ENCODE results near the gene GNAQ.

DNA sequence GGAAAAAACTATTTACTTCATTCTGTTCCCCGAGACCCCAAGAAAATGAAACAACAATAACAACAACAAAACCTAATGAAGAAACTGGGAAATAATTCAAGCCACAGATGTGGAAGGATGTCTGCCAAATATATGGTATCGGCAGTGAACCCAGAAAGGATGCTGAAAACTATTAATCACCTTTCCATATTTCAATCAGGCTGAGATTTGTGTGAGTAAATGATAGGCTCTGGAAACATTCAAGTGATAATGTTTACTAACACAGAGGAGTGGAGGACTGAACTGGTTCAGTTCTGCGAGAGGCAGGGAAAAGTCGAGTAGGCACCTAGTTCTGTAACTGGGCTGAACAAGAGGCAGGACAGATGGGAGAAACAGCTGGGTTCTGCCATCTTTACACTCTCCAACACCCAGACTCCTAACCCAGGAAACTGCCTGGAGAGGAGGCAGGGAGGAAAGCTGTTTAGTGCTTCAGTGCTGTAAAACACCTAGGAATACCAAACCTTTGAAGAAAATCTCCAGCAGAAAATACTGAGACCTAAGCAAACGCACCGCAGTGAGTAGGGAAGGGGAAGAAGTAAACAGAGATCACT, 286.7 kb downstream of the GNAQ start:
- TF ChIP-seq, protein P1, sequence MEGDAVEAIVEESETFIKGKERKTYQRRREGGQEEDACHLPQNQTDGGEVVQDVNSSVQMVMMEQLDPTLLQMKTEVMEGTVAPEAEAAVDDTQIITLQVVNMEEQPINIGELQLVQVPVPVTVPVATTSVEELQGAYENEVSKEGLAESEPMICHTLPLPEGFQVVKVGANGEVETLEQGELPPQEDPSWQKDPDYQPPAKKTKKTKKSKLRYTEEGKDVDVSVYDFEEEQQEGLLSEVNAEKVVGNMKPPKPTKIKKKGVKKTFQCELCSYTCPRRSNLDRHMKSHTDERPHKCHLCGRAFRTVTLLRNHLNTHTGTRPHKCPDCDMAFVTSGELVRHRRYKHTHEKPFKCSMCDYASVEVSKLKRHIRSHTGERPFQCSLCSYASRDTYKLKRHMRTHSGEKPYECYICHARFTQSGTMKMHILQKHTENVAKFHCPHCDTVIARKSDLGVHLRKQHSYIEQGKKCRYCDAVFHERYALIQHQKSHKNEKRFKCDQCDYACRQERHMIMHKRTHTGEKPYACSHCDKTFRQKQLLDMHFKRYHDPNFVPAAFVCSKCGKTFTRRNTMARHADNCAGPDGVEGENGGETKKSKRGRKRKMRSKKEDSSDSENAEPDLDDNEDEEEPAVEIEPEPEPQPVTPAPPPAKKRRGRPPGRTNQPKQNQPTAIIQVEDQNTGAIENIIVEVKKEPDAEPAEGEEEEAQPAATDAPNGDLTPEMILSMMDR (IDR thresholded peaks at IDR 0.05), result no peak
- TF ChIP-seq EZH2 (IDR thresholded peaks at IDR 0.05; ENCODE audit: borderline replicate concordance, insufficient read depth, low read depth, low read length, poor library complexity, severe bottlenecking), result no peak

Measured in B cell (primary cell).